B cell (primary cell): ENCODE results near the gene UGT1A5. TPM values are rescaled to one million over a fixed set of nuclear protein-coding genes. Genes with fewer than 3 reads are reported as not detected.

ENCODE experiments used
- ATAC-seq: fragments of 200-7000 bp; cut with Tn5 transposase; one replicate; pipeline ENCODE4 v1.10.0; 2021; ENCODE audit warnings: low read depth, mild to moderate bottlenecking, moderate number of reproducible peaks, moderate library complexity
- CTCF ChIA-PET: fragments of 350-600 bp; sonication (Branson Sonifier 250); formaldehyde crosslinking; loops from one replicate; lab custom pipeline; 2021; ENCODE audit warnings: antibody characterized with exemption, inconsistent platforms; lab: Charles Lee
- POLR2A ChIA-PET: fragments of 350-600 bp; sonication (Branson Sonifier 250); formaldehyde crosslinking; loops from one replicate; lab custom pipeline; 2021; ENCODE audit warnings: antibody characterized with exemption; lab: Charles Lee
- DNase-seq: peaks from one replicate; pipeline ENCODE4 v3.0.0; 2013
- H2AFZ ChIP-seq: 2 replicates; pipeline ENCODE4 v1.6.1; 2012; ENCODE audit warnings: mild to moderate bottlenecking, low read depth, low read length; ENCODE audit not compliant: insufficient read depth, poor library complexity, severe bottlenecking
- H3K27ac ChIP-seq, 2 donors: 1 replicate in 1 of 2; 2 replicates in 1 of 2; pipeline ENCODE4 v1.5.1; 2012 to 2013; ENCODE audit warnings: low read length in 2 of 2, mild to moderate bottlenecking in 2 of 2, moderate library complexity in 1 of 2
- H3K27me3 ChIP-seq, 4 experiments: fragments of 200-600 bp in 1 of 4; sonication (generic) in 1 of 4; replicated peaks in 1 of 4; 1 replicate in 2 of 4; 2 replicates in 2 of 4; pipeline versions ENCODE4 v1.6.1 to v1.7.0; 2013 to 2016; ENCODE audit warnings: low read length in 3 of 4, mild to moderate bottlenecking in 2 of 4, mixed read lengths in 1 of 4, moderate library complexity in 1 of 4; ENCODE audit not compliant: insufficient read depth in 4 of 4, control insufficient read depth in 3 of 4; ENCODE audit errors: control extremely low read depth in 1 of 4
- H3K36me3 ChIP-seq, 2 experiments: replicated peaks in 1 of 2; 1 replicate in 1 of 2; 2 replicates in 1 of 2; pipeline versions ENCODE4 v1.6.1 to v1.7.1; 2013; ENCODE audit warnings: low read length in 1 of 2; ENCODE audit not compliant: insufficient read depth in 2 of 2, control insufficient read depth in 1 of 2; ENCODE audit errors: control extremely low read depth in 1 of 2, extremely low read depth in 1 of 2
- H3K4me1 ChIP-seq, 2 donors: fragments of 200-600 bp in 1 of 2; sonication (generic) in 1 of 2; 1 replicate in 1 of 2; 2 replicates in 1 of 2; pipeline versions ENCODE4 v1.5.1 to v1.6.1; 2013 to 2017; ENCODE audit warnings: low read length in 2 of 2; ENCODE audit not compliant: control insufficient read depth in 2 of 2, insufficient read depth in 2 of 2
- H3K4me2 ChIP-seq: replicated peaks from 2 replicates; pipeline ENCODE3; 2012; ENCODE audit warnings: mild to moderate bottlenecking, low read depth, low read length; ENCODE audit not compliant: poor library complexity, severe bottlenecking
- H3K4me3 ChIP-seq, 5 experiments: fragments of 200-600 bp in 1 of 5; sonication (generic) in 1 of 5; 1 replicate in 3 of 5; 2 replicates in 2 of 5; pipeline versions ENCODE4 v1.5.1 to v1.7.0; 2011 to 2016; ENCODE audit warnings: low read length in 4 of 5, mild to moderate bottlenecking in 4 of 5, low read depth in 2 of 5, control low read depth in 1 of 5, moderate library complexity in 1 of 5; ENCODE audit not compliant: insufficient read depth in 1 of 5; ENCODE audit errors: control extremely low read depth in 1 of 5, extremely low read depth in 1 of 5
- H3K79me2 ChIP-seq: fragments of 200-600 bp; sonication (generic); one replicate; pipeline ENCODE4 v1.6.0; 2016; ENCODE audit warnings: low read length; ENCODE audit not compliant: control insufficient read depth, insufficient read depth
- H3K9ac ChIP-seq: fragments of 200-600 bp; sonication (generic); 2 replicates; pipeline ENCODE4 v1.6.1; 2017; ENCODE audit warnings: mild to moderate bottlenecking, low read length, moderate library complexity
- H3K9me3 ChIP-seq, 3 donors: one replicate each; pipeline versions ENCODE4 v1.6.1 to v1.7.1; 2013; ENCODE audit warnings: low read length in 2 of 3; ENCODE audit not compliant: control insufficient read depth in 2 of 3, insufficient read depth in 1 of 3; ENCODE audit errors: control extremely low read depth in 1 of 3
- H4K20me1 ChIP-seq: 2 replicates; pipeline ENCODE4 v1.6.0; 2012; ENCODE audit warnings: mild to moderate bottlenecking, low read length; ENCODE audit not compliant: insufficient read depth, control insufficient read depth, poor library complexity, severe bottlenecking
- H3K27ac Mint-ChIP-seq: one replicate; pipeline ENCODE4 v1.8.0; 2021; ENCODE audit warnings: mixed read lengths
- H3K27me3 Mint-ChIP-seq: one replicate; pipeline ENCODE4 v1.8.0; 2021; ENCODE audit warnings: mixed read lengths
- H3K4me1 Mint-ChIP-seq: one replicate; pipeline ENCODE4 v1.8.0; 2021; ENCODE audit warnings: mixed read lengths
- H3K4me3 Mint-ChIP-seq: one replicate; pipeline ENCODE4 v1.8.0; 2021; ENCODE audit warnings: mixed read lengths
- H3K9me3 Mint-ChIP-seq: one replicate; pipeline ENCODE4 v1.8.0; 2022; ENCODE audit warnings: mixed read lengths; ENCODE audit not compliant: insufficient read depth
- CTCF ChIP-seq: fragments of 200-600 bp; IDR thresholded peaks from one replicate; pipeline ENCODE4 v1.8.0; 2022; ENCODE audit warnings: antibody characterized with exemption, mild to moderate bottlenecking
- EZH2 ChIP-seq: IDR thresholded peaks from 2 replicates; pipeline ENCODE4 v1.6.1; 2012; ENCODE audit warnings: borderline replicate concordance, low read depth, mild to moderate bottlenecking, moderate library complexity, low read length; ENCODE audit not compliant: insufficient read depth, poor library complexity, severe bottlenecking
- WGBS: methylation state at CpG from one replicate; pipeline ENCODE4 v1.1.5; 2013; ENCODE audit warnings: missing lambda C conversion rate; ENCODE audit not compliant: insufficient coverage; 5-methylcytosine and 5-hydroxymethylcytosine counted together
- intact Hi-C: fragments of 100-400 bp; cut with micrococcal nuclease; formaldehyde crosslinking; loops from one replicate; pipeline ENCODE4 v1.10.0; 2022
- polyA plus RNA-seq: library from polyadenylated mRNA; depleted of rRNA; stranded (reverse); fragments of >200 nt; gene quantifications from 2 replicates; pipeline ENCODE4 v1.2.3, GENCODE V29; 2012
- total RNA-seq, 2 donors: library from RNA; stranded (reverse); fragments of 120-200 nt in 1 of 2; gene quantifications; 1 replicate in 1 of 2; 2 replicates in 1 of 2; pipeline versions ENCODE4 v1.2.3 to v1.2.4, GENCODE V29; 2013 to 2022

Gene UGT1A5
- total and polyA plus RNA-seq, 2 donors (not counting 1 experiment from before 2014, with no cell fraction given): not detected

- H3K4me3 Mint-ChIP-seq: no peak overlapping the region
Measured at GRCh38 chr2:233768076-233768475, 55.4 kb downstream of the UGT1A5 start.

GRCh38 chr2:233769260-233769659, 56.6 kb downstream of the UGT1A5 start:
- no peak for TF ChIP-seq CTCF
- no peak for TF ChIP-seq EZH2
- Histone ChIP-seq H3K9me3 (no peaks in the 10 kb centered on the region), H3K36me3 (no peaks in the 10 kb centered on the region), H4K20me1 (no peaks in the 10 kb centered on the region), H3K4me3 (no peak overlapping the region), H2AFZ (no peak overlapping the region), H3K4me1 (no peaks in the 10 kb centered on the region), H3K27ac (no peak overlapping the region), H3K79me2 (no peaks in the 10 kb centered on the region), H3K9ac (no peak overlapping the region), H3K4me2 (no peak overlapping the region), H3K27me3 (peaks cover 0 to 3% (median 0%) of the 10 kb centered on the region in 4 experiments)
- no peaks in the 10 kb centered on the region for H3K4me1 Mint-ChIP-seq
- POLR2A ChIA-PET: no interaction called here
- 93% methylated on average over 9 of the region's 9 CpGs for WGBS
- H3K4me3 Mint-ChIP-seq: no peak overlapping the region
- peaks cover 33% of the 10 kb centered on the region for H3K27me3 Mint-ChIP-seq
- CTCF ChIA-PET: no interaction called here
- no peak for ATAC-seq
- no peak for DNase-seq
- intact Hi-C loops: no loop called here
- H3K9me3 Mint-ChIP-seq: peaks cover 2% of the 10 kb centered on the region
- no peak overlapping the region for H3K27ac Mint-ChIP-seq

More at GRCh38 chr2:233768076-233768475, 55.4 kb downstream of the UGT1A5 start:
- Histone ChIP-seq H4K20me1 (no peaks in the 10 kb centered on the region), H3K27ac (no peak overlapping the region), H3K27me3 (peaks cover 0 to 4% (median 0%) of the 10 kb centered on the region in 4 experiments), H3K36me3 (no peaks in the 10 kb centered on the region), H3K4me1 (no peaks in the 10 kb centered on the region), H3K9me3 (no peaks in the 10 kb centered on the region), H3K9ac (no peak overlapping the region), H3K4me2 (no peak overlapping the region), H3K79me2 (no peaks in the 10 kb centered on the region), H3K4me3 (no peak overlapping the region), H2AFZ (no peak overlapping the region)
- Mint-ChIP-seq H3K9me3 (peaks cover 2% of the 10 kb centered on the region), H3K27ac (no peak overlapping the region), H3K4me1 (no peaks in the 10 kb centered on the region), H3K27me3 (peaks cover 44% of the 10 kb centered on the region)
- DNase-seq (no peak), ATAC-seq (no peak)
- CTCF ChIA-PET: interaction anchor here (0.8 kb wide), 1 partner anchor 692 kb away, joined by 3 read pairs; no protein-coding TSS in a partner anchor
- TF ChIP-seq CTCF: no peak
- TF ChIP-seq EZH2: no peak
- intact Hi-C loops: no loop called here
- POLR2A ChIA-PET: no interaction called here
- 79% methylated on average over 4 of the region's 4 CpGs for WGBS
